Measurements from ENCODE around the gene RNF141. TPM values are rescaled to one million over a fixed set of nuclear protein-coding genes. Genes with fewer than 3 reads are reported as not detected.

RNF141 gene
- total and polyA plus RNA-seq, 2 donors (not counting 3 experiments of a cell fraction or from before 2014, with no cell fraction given), result 9.4 to 32.4 TPM

GRCh38 chr11:10539339-10539738 lies 1.6 kb downstream of the RNF141 start:
- H3K9me3 ChIP-seq (replicated peaks; ENCODE audit: control insufficient read depth, insufficient read depth, low read length), result no peaks in the 10 kb centered on the region
- DNase-seq (ENCODE audit: low read depth, low spot score) (no peak), FAIRE-seq (no peak)
- H3K4me1 ChIP-seq (ENCODE audit: control insufficient read depth, extremely low read depth, insufficient read depth, low read length), result peaks cover 10% of the 10 kb centered on the region
- no peak overlapping the region for H3K4me2 ChIP-seq (ENCODE audit: insufficient read depth, low read length)
- H3K27me3 ChIP-seq (ENCODE audit: control insufficient read depth in 2 of 2, insufficient read depth in 2 of 2, low read length in 2 of 2), result no peaks in the 10 kb centered on the region
- no peak overlapping the region for H2AFZ ChIP-seq (ENCODE audit: low read depth, low read length)
- H3K4me3 ChIP-seq (replicated peaks in 1 of 3; ENCODE audit: insufficient read depth in 1 of 3, low read depth in 1 of 3, low read length in 3 of 3), result no peak overlapping the region
- no peak overlapping the region for H3K27ac ChIP-seq (ENCODE audit: insufficient read depth, low read depth, low read length)
- ChIA-PET POLR2A (no interaction called here), CTCF (interaction anchor here (0.7 to 3.0 kb wide), 4 partner anchors 19 to 133 kb away, joined by 3 to 31 read pairs (median 3); no protein-coding TSS in a partner anchor)
- TF ChIP-seq JUN (IDR thresholded peaks at IDR 0.05; ENCODE audit: borderline replicate concordance, insufficient read depth, insufficient read length, low read depth) (no peak), MYC (IDR thresholded peaks at IDR 0.05; ENCODE audit: low read depth, low read length) (no peak), FOS (IDR thresholded peaks at IDR 0.05; ENCODE audit: borderline replicate concordance, insufficient read depth, low read length) (no peak), POLR2AphosphoS5 (IDR thresholded peaks at IDR 0.05; ENCODE audit: insufficient read depth, low read depth, low read length) (no peak), POLR2A (IDR thresholded peaks at IDR 0.05; ENCODE audit: low read depth, low read length) (no peak), GATA2 (IDR thresholded peaks at IDR 0.05; ENCODE audit: insufficient read depth, insufficient read length, low read depth, low read length) (no peak), CTCF (IDR thresholded peaks at IDR 0.05; ENCODE audit: extremely low read depth in 1 of 2, insufficient read depth in 1 of 2, low read depth in 1 of 2, low read length in 2 of 2) (no peak), EZH2 (IDR thresholded peaks at IDR 0.05; ENCODE audit: borderline replicate concordance, low read depth, low read length, severe bottlenecking) (no peak), MAX (IDR thresholded peaks at IDR 0.05; ENCODE audit: insufficient read depth, insufficient read length) (no peak)
- intact Hi-C loops (cut with micrococcal nuclease), result no loop called here
- dilution Hi-C loops (cut with MboI; ENCODE audit: extremely low pct_ligation_motif_present, low sequenced_read_pairs), result no loop called here
- no peaks in the 10 kb centered on the region for H3K36me3 ChIP-seq (ENCODE audit: control insufficient read depth in 2 of 2, extremely low read depth in 1 of 2, insufficient read depth in 2 of 2, low read length in 2 of 2)
- no TSS peak for BruUV-seq (replicated peaks)
- H3K9ac ChIP-seq (replicated peaks; ENCODE audit: extremely low read depth, insufficient read depth, low read length), result no peak overlapping the region
- H3K79me2 ChIP-seq (ENCODE audit: control insufficient read depth, insufficient read depth, low read length), result peaks cover 16% of the 10 kb centered on the region
- H3K9me1 ChIP-seq (replicated peaks; ENCODE audit: control insufficient read depth, extremely low read depth, insufficient read depth, low read length), result no peaks in the 10 kb centered on the region
- H4K20me1 ChIP-seq (replicated peaks; ENCODE audit: control insufficient read depth, extremely low read depth, insufficient read depth, low read length), result no peaks in the 10 kb centered on the region
